Small intestine (tissue), 7 donors: ENCODE results near the gene DNMT3L. TPM values are rescaled to one million over a fixed set of nuclear protein-coding genes. Genes with fewer than 3 reads are reported as not detected.

Experiments used
- DNase-seq, 2 donors: peaks; one replicate each; pipeline versions ENCODE4 v3.0.0 to v3.0.0-alpha.2; 2013
- FAIRE-seq: peaks from 2 replicates; lab custom pipeline; 2012; peaks lifted over from hg19 to GRCh38; lab: Jason Lieb, UNC
- H3K27ac ChIP-seq, 3 donors: one replicate each; pipeline ENCODE4 v1.5.1; 2013; ENCODE audit warnings: low read length in 2 of 3, mild to moderate bottlenecking in 2 of 3, control low read depth in 1 of 3, inconsistent platforms in 1 of 3, low read depth in 1 of 3, moderate library complexity in 1 of 3
- H3K27me3 ChIP-seq, 3 donors: one replicate each; pipeline ENCODE4 v1.6.1; 2013; ENCODE audit warnings: low read length in 3 of 3, inconsistent platforms in 1 of 3; ENCODE audit not compliant: control insufficient read depth in 3 of 3, insufficient read depth in 3 of 3
- H3K36me3 ChIP-seq, 3 donors: one replicate each; pipeline ENCODE4 v1.6.1; 2013; ENCODE audit warnings: low read length in 3 of 3, inconsistent platforms in 1 of 3, low read depth in 1 of 3, mild to moderate bottlenecking in 1 of 3, moderate library complexity in 1 of 3; ENCODE audit not compliant: control insufficient read depth in 3 of 3, insufficient read depth in 2 of 3
- H3K4me1 ChIP-seq, 3 donors: one replicate each; pipeline ENCODE4 v1.6.1; 2013; ENCODE audit warnings: low read length in 2 of 3, inconsistent platforms in 1 of 3, low read depth in 1 of 3, mild to moderate bottlenecking in 1 of 3, moderate library complexity in 1 of 3; ENCODE audit not compliant: control insufficient read depth in 3 of 3, insufficient read depth in 2 of 3
- H3K4me3 ChIP-seq, 3 donors: one replicate each; pipeline ENCODE4 v1.5.1; 2013; ENCODE audit warnings: low read length in 3 of 3, control low read depth in 1 of 3, inconsistent platforms in 1 of 3, low read depth in 1 of 3, mild to moderate bottlenecking in 1 of 3, moderate library complexity in 1 of 3
- H3K9me3 ChIP-seq, 2 donors: one replicate each; pipeline ENCODE4 v1.6.1; 2013; ENCODE audit warnings: low read depth in 1 of 2, low read length in 1 of 2; ENCODE audit not compliant: control insufficient read depth in 2 of 2, insufficient read depth in 1 of 2
- WGBS, 3 donors: extraction: QIAGEN DNeasy Blood & Tissue Kit; methylation state at CpG; one replicate each; pipeline ENCODE4 v1.1.7; 2013; 5-methylcytosine and 5-hydroxymethylcytosine counted together
- polyA plus RNA-seq, 4 donors: library from polyadenylated mRNA; stranded (reverse) in 3 of 4; unstranded in 1 of 4; fragments of 200-250 nt in 3 of 4; fragments of 120-200 nt in 1 of 4; gene quantifications; one replicate each; pipeline versions ENCODE4 v1.2.1 to v1.2.3, GENCODE V29; 2013
- donor health status: healthy with polysubstance abuse.
- donor health status: control.
- donor health status: control.
- donor health status: Bipolar disorder and iron deficiency.
- donor health status: healthy.

Gene DNMT3L
- polyA plus RNA-seq, 4 donors = 0.07 TPM; not detected in 3

GRCh38 chr21:44263221-44263760, 1.6 kb upstream of the DNMT3L start:
- DNase-seq (no peak), FAIRE-seq (no peak)
- H3K27me3 ChIP-seq = no peaks in the 10 kb centered on the region
- H3K4me3 ChIP-seq = no peak overlapping the region
- H3K27ac ChIP-seq = no peak overlapping the region
- peaks cover 0 to 8% of the 10 kb centered on the region in 2 donors for H3K9me3 ChIP-seq
- 78 to 83% (median 83%) methylated on average over 12 to 18 of the region's 18 CpGs for WGBS, 3 donors
- no peaks in the 10 kb centered on the region for H3K36me3 ChIP-seq
- H3K4me1 ChIP-seq = no peaks in the 10 kb centered on the region

- H3K4me3 ChIP-seq = no peak overlapping the region
- peaks cover 0 to 8% of the 10 kb centered on the region in 2 donors for H3K9me3 ChIP-seq
- H3K27ac ChIP-seq = no peak overlapping the region
- DNase-seq (no peak), FAIRE-seq (no peak)
- 69 to 81% (median 71%) methylated on average over 10 to 12 of the region's 12 CpGs for WGBS, 3 donors
- no peaks in the 10 kb centered on the region for H3K27me3 ChIP-seq
- H3K36me3 ChIP-seq = no peaks in the 10 kb centered on the region
- no peaks in the 10 kb centered on the region for H3K4me1 ChIP-seq
Observed at GRCh38 chr21:44262338-44263056, 800 bp upstream of the DNMT3L start.

- Histone ChIP-seq H3K36me3 (no peaks in the 10 kb centered on the region), H3K27ac (no peak overlapping the region), H3K4me3 (no peak overlapping the region), H3K4me1 (no peaks in the 10 kb centered on the region), H3K27me3 (no peaks in the 10 kb centered on the region), H3K9me3 (peaks cover 0 to 8% of the 10 kb centered on the region in 2 donors)
- WGBS, 3 donors = 76 to 80% (median 80%) methylated on average over 18 to 19 of the region's 19 CpGs
- no peak for DNase-seq
- FAIRE-seq = no peak
Observed at GRCh38 chr21:44260791-44261631, 686 bp downstream of the DNMT3L start.

- Histone ChIP-seq H3K27ac (no peak overlapping the region), H3K9me3 (peaks cover 0 to 8% of the 10 kb centered on the region in 2 donors), H3K4me1 (no peaks in the 10 kb centered on the region), H3K27me3 (no peaks in the 10 kb centered on the region), H3K36me3 (no peaks in the 10 kb centered on the region), H3K4me3 (no peak overlapping the region)
- DNase-seq (no peak), FAIRE-seq (no peak)
- 58 to 76% (median 65%) methylated on average over 4 of the region's 4 CpGs for WGBS, 3 donors
Observed at GRCh38 chr21:44260066-44260465, 1.6 kb downstream of the DNMT3L start.

- Histone ChIP-seq H3K36me3 (no peaks in the 10 kb centered on the region), H3K27me3 (peaks cover 0 to 2% (median 0%) of the 10 kb centered on the region in 3 donors), H3K9me3 (peaks cover 0 to 8% of the 10 kb centered on the region in 2 donors), H3K27ac (no peak overlapping the region), H3K4me1 (no peaks in the 10 kb centered on the region), H3K4me3 (no peak overlapping the region)
- DNase-seq = no peak
- FAIRE-seq = no peak
- 86 to 95% (median 88%) methylated on average over 22 of the region's 22 CpGs for WGBS, 3 donors
Observed at GRCh38 chr21:44259082-44259705, 2.5 kb downstream of the DNMT3L start.

- Histone ChIP-seq H3K27me3 (peaks cover 0 to 2% (median 0%) of the 10 kb centered on the region in 3 donors), H3K36me3 (no peaks in the 10 kb centered on the region), H3K4me3 (no peak overlapping the region), H3K27ac (no peak overlapping the region), H3K9me3 (peaks cover 0 to 8% of the 10 kb centered on the region in 2 donors), H3K4me1 (no peaks in the 10 kb centered on the region)
- FAIRE-seq = no peak
- DNase-seq = no peak
- WGBS, 3 donors = 68 to 84% (median 75%) methylated on average over 34 of the region's 34 CpGs
Observed at GRCh38 chr21:44258056-44258725, 3.5 kb downstream of the DNMT3L start.

- DNase-seq (no peak), FAIRE-seq (no peak)
- Histone ChIP-seq H3K27me3 (peaks cover 0 to 2% (median 0%) of the 10 kb centered on the region in 3 donors), H3K9me3 (peaks cover 0 to 8% of the 10 kb centered on the region in 2 donors), H3K4me1 (no peaks in the 10 kb centered on the region), H3K36me3 (no peaks in the 10 kb centered on the region), H3K4me3 (no peak overlapping the region), H3K27ac (no peak overlapping the region)
- 83 to 85% (median 85%) methylated on average over 11 of the region's 11 CpGs for WGBS, 3 donors
Observed at GRCh38 chr21:44255511-44255981, 6.2 kb downstream of the DNMT3L start.
